COLO829 (cell line): ENCODE data around the gene AOPEP.
A peak's percentile ranks its signal among the peaks of the same experiment; 100 is the strongest.

Source experiments
- DNase-seq: peaks from one replicate; pipeline ENCODE4 v3.0.0; 2012; ENCODE audit warnings: low spot score

AOPEP gene

GRCh38 chr9:95062596-95063065 is 336.1 kb downstream of the AOPEP start:
- DNase-seq: no peak

DNA sequence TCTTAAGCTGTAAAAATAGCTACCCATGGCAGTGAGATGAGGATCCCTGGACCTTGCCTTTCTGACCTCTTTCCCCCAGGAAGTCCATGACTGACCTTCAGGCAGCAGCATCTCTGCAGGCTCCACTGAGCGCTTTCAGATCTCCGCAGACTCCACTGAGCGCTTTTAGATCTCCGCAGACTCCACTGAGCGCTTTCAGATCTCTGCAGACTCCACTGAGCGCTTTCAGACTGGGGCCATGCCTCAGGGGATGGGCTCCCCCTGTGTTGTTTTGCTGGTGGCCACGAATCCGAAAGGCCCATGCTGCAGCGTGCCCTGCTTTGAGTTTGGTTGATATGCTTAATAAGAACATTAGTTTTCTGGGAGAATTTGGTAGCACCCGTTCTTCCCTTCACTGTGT is 336.8 kb downstream of the AOPEP start:
- DNase-seq: no peak

GRCh38 chr9:95065224-95065623 is 338.7 kb downstream of the AOPEP start:
- DNase-seq: no peak

DNA sequence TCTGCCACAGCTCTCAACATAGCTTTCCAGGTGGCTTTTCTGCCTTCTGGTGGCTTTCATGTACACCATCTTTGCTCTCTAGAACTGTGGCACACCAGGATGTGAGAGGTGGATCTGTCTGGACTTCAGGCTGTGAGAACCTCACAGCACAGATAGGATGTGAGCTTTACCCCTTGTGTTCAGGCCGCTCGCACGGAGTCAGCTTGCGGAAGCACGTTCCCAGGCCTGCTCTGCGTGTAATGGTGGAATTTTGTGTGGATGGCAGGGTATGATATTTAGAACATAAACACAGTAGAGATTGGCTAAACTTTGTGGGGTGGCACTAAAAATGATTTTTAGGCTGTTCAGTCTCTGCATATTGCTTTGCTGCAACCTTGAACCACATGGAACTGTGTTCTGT is 340.6 kb downstream of the AOPEP start:
- no peak for DNase-seq

DNA sequence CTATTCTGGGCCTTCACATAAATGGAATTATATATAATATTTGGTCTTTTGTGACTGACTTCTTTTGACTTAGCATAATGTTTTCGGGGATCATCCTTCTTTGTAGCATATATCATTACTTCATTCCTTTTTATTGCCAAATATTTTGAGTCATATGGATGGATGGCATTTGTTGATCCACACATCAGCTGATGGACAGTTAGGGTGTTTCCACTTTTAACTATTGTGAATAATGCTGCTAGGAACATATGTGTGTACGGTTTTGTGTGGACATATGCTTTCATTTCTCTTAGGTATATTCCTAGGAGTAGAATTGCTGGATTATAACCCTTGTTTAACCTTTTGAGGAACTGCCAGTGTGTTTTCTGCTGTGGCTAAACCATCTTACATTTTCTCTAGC is 341.4 kb downstream of the AOPEP start:
- DNase-seq: no peak

- DNase-seq: no peak
These were observed 344.1 kb downstream of the AOPEP start for GRCh38 chr9:95070549-95071021.

DNA sequence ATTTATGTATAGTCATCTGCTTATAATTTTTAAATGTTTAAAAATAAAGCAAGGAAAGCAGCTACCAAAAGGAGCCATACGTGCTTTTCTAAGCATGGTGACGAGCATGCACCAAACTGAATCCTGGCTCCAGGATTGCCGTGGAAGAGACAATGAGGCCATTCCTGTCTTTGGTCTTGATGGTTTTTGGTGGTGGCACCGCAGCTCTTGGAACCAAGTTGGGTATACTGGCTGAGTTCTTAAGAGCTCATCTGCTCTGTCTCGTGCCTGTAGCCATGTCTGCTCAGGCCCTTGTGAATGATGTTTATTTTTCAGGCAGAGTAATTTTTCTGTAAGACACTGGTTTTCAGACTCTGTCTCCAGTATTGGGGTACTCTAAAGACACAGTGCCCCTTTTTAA is 345.0 kb downstream of the AOPEP start:
- no peak for DNase-seq

GRCh38 chr9:95071925-95072324 is 345.4 kb downstream of the AOPEP start:
- DNase-seq: no peak

DNA sequence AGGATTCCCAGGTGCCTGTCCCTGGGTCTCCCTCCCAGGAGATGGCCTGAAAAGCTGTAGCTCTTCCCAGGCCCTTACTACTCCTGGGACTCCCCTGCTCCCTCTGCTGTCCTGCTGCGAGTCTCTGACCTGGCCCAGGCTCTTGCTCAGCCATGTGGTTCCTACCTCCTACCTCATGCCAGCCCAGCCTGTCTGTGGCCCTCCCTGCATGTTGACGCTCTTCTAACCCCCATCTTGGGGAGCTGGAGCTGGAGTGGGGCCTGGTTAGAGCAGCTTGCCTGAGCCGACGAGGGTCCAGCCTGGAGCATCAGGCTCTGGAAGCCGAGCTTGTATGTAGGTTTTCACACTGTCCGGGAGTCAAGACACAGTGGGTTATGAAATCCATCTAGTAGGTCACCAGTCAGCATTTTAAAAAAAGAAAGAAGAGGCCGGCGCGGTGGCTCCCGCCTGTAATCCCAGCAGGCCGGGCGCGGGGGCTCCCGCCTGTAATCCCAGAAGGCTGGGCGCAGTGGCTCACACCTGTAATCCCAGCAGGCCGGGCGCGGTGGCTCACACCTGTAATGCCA is 346.6 kb downstream of the AOPEP start:
- DNase-seq: no peak

DNA sequence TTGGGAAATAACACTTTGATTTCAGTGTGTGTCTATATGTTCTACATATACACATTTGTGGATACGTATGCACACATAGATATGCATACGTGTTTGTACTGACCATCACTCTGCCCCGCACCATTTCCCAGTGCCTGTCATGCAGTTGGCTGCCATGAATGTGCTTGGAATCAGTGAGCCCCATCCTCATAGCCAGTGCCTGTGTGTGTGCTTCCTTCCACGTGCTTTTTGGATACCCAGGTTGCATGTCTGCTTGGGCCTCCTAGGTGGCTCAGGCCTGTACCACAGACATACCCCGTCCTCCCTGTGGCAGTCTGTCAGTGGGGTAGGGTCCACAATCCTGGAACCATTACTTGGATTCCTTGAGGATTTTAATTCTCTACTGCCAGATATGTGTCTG is 347.4 kb downstream of the AOPEP start:
- DNase-seq: no peak

- DNase-seq: no peak
These were observed 348.1 kb downstream of the AOPEP start for GRCh38 chr9:95074632-95075031.

DNA sequence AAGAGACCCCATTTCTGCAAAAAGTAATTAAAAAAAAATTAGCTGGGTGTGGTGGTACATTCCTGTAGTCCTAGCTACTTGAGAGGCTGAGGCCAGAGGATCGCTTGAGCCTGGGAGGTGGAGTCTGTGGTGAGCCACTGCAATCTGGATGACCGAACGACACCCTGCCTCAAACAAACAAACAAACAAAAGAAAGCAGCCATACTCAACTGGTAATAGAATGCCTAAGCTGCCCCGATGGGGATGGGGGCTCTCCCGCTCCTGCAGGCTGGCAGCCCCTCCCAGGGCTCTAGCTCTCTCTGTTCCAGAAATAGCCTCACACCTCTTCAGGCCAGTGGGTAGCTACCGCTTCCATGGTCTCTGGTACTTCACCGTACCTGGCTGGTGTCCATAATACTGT is 349.2 kb downstream of the AOPEP start:
- no peak for DNase-seq

GRCh38 chr9:95076696-95077052 is 350.2 kb downstream of the AOPEP start:
- no peak for DNase-seq

- no peak for DNase-seq
These were observed 350.7 kb downstream of the AOPEP start for GRCh38 chr9:95077053-95077765.

DNA sequence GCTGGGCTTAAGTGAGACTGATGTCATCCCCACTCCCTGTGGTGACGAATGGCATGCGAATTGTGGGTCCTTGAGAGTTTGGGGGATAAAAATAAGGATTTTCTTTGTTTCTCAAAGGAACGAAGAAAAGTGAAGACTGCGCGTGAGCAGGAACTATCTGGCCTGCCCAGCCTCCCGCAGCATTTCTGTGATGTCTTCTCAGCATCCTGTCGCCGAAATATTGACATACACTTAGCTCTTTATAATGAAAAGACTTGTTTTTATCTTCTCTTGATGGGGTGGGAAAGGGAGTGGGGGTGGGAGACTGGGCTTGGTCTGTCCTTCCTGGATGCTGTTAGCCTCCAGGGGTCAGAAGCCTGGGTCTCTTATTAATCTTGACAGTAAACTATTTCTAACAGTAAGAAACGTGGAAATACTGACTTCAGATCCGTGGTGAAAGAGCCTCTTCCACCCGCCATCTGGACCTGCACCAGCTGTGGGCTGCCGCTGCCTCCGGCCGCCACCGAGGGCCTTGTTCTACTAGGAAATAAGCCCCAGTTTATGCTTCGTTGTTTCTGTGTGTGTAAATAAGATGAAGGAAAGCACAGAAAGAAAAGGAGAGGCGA is 351.4 kb downstream of the AOPEP start:
- no peak for DNase-seq

GRCh38 chr9:95078511-95078910 is 352.0 kb downstream of the AOPEP start:
- no peak for DNase-seq

DNA sequence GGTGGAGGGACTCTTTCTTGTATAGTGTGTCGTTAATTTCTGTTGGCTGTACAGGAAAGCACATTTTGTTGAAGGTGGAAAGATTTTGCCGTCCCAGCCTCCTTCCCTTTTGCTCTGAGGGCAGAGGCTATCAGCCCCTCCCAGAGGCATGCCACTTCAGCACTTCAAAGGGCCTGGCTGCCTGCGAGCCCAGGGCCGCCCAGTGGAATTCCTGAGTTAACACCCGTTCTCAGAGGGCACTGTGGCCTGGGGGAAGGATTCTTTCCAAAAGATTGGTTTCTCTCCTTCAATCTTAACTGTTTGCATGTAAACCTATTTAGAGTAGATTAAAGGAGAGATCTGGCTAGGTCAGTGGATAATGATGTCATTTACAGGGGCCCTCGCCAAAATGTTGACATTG is 352.4 kb downstream of the AOPEP start:
- peak; percentile 51 for DNase-seq

DNA sequence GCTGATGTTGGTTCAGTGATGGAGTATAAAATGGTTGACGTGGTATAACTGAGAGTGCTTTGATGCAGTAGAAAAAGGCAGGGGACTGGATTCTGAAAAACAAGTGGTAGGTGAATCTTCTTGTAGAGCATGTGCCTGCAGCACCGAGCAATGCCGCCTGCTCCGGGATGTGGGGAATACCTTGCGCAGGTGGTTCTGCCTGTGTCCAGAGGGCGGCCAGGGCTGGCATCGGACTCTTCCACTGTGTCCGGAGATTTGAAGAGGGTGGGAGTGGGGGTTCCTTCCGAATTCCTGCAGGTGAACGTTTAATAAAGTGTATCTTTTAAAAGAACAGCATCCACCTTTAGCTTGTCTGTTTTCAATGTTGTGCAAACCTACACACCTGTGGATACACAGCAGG is 353.0 kb downstream of the AOPEP start:
- DNase-seq: no peak

DNA sequence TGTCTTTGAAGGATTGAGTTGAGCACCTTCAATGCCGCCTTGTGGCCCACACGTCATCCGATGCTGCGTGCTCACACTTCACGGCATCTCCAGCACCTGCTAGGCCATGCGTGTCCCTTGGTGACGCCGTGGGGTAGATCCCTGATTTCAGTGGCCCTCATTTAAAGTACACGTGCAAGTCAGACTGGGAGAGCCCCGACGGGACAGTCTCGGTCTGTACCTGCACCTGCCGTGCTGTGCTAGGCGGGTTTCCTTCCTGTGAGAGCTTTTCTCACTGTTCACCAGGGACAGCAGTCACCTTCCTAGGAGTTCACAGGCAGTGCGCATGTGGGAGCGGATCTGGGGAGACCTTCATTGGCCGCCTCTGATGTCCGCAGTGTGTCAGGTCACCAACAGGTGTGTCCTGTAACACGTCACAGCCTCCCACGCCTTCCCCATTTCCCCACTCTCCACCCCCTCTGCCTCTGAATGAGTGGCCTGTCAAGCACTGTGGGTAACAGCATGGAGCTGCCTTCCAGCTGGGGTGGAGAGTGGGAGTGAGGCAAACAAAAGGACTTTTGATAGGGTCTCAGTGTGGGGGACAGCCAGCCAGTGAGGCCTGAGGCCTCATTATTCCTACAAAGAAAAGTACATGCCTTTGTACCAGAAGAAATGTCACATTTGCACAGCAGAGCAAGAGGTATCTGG is 354.6 kb downstream of the AOPEP start:
- DNase-seq: peak; percentile 69

DNA sequence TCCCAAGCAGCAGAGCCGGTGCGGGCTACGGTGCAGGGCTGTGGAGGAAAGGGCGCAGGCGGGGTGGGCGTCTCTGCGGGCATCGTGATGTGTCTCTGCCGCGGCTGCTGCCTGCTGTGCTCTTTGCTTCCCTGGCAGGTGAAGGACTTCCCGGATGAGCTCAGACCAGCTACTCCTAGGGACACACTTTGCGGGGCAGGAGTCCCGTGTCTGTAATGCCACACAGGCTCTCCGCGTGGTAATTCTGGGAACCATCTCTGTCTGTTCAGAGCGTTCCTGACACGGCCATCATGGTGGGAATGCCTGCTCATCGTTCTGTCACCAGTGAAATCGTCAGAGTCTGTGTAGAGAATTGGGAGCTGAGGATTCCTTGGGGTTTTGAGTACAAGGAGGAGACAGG is 355.5 kb downstream of the AOPEP start:
- DNase-seq: no peak

GRCh38 chr9:95082401-95083084 is 356.0 kb downstream of the AOPEP start:
- no peak for DNase-seq

DNA sequence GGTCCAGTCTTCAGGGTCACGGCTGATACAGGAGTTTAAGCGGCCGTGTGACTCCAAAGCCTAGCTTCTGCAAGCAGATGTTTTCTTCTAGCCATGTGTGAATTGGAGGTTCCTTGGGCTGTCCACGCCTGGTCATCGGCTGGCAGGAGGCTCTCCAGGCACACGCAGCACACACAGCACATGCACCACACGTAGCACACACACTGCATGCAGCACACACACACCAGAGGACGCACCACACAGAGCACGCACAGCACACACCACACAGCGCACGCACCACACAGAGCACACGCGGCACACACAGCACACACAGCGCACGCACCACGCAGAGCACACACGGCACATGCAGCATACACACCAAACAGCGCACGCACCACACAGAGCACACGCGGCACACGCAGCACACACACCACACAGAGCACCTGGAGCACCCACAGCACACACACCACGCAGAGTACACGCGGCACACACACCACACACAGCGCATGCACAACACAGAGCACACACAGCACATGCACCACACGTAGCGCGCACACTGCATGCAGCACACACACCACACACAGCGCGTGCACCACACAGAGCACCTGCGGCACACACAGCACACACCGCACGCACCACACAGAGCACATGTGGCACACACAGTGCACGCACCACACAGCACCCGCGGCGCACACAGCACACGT is 356.7 kb downstream of the AOPEP start:
- no peak for DNase-seq
